DND-41 (cell line): Measurements from ENCODE around the gene SLC38A3.

Experiments used
- ATAC-seq: fragments of 200-7000 bp; cut with Tn5 transposase; 3 replicates; pipeline ENCODE4 v1.9.1; 2021; ENCODE audit warnings: low read depth; ENCODE audit not compliant: insufficient read depth
- DNase-seq: peaks from one replicate; pipeline ENCODE4 v3.0.0-alpha.2; 2020
- H2AFZ ChIP-seq: 2 replicates; pipeline ENCODE4 v1.6.0; 2012; ENCODE audit warnings: low read depth, low read length
- H3K27ac ChIP-seq: 2 replicates; pipeline ENCODE4 v1.5.1; 2012; ENCODE audit warnings: low read length, inconsistent platforms
- H3K27me3 ChIP-seq: fragments of 200-600 bp; sonication (generic); 2 replicates; pipeline ENCODE4 v1.6.0; 2012; ENCODE audit warnings: low read length, mild to moderate bottlenecking, inconsistent platforms; ENCODE audit not compliant: insufficient read depth, poor library complexity
- H3K36me3 ChIP-seq: 2 replicates; pipeline ENCODE4 v1.5.1; 2012; ENCODE audit warnings: low read length, inconsistent platforms; ENCODE audit not compliant: insufficient read depth
- H3K4me1 ChIP-seq: 2 replicates; pipeline ENCODE4 v1.5.1; 2012; ENCODE audit warnings: mild to moderate bottlenecking, low read length; ENCODE audit not compliant: insufficient read depth
- H3K4me2 ChIP-seq: 2 replicates; pipeline ENCODE4 v1.6.0; 2012; ENCODE audit warnings: mild to moderate bottlenecking, moderate library complexity, low read length, inconsistent platforms; ENCODE audit not compliant: insufficient read depth
- H3K4me3 ChIP-seq, 2 experiments: fragments of 200-600 bp in 1 of 2; shearing (Covaris generic) in 1 of 2; 2 replicates each; pipeline ENCODE4 v1.5.1; 2012 to 2016; ENCODE audit warnings: inconsistent platforms in 2 of 2, low read length in 2 of 2, mild to moderate bottlenecking in 2 of 2, low read depth in 1 of 2, moderate library complexity in 1 of 2
- H3K79me2 ChIP-seq: 2 replicates; pipeline ENCODE4 v1.6.0; 2012; ENCODE audit warnings: low read length, inconsistent platforms; ENCODE audit not compliant: insufficient read depth
- H3K9ac ChIP-seq: 2 replicates; pipeline ENCODE4 v1.6.0; 2012; ENCODE audit warnings: low read depth, mild to moderate bottlenecking, inconsistent platforms, low read length, moderate library complexity
- H3K9me3 ChIP-seq: 2 replicates; pipeline ENCODE4 v1.5.1; 2012; ENCODE audit warnings: low read length, moderate library complexity, mild to moderate bottlenecking, inconsistent platforms; ENCODE audit not compliant: insufficient read depth, severe bottlenecking
- H4K20me1 ChIP-seq: 2 replicates; pipeline ENCODE4 v1.6.0; 2012; ENCODE audit warnings: low read length; ENCODE audit not compliant: insufficient read depth
- EZH2 ChIP-seq: IDR thresholded peaks from 3 replicates; pipeline ENCODE4 v1.6.1; 2012; ENCODE audit warnings: borderline replicate concordance, low read depth, mild to moderate bottlenecking, moderate library complexity, low read length, inconsistent platforms; ENCODE audit not compliant: severe bottlenecking
- TF ChIP-seq, protein P1 (sequence below): IDR thresholded peaks from 2 replicates; pipeline ENCODE4 v1.5.1; 2012; ENCODE audit warnings: borderline replicate concordance, low read length, moderate library complexity, mild to moderate bottlenecking; ENCODE audit not compliant: poor library complexity, severe bottlenecking; ENCODE audit errors: extremely low read depth

Gene SLC38A3

DNA sequence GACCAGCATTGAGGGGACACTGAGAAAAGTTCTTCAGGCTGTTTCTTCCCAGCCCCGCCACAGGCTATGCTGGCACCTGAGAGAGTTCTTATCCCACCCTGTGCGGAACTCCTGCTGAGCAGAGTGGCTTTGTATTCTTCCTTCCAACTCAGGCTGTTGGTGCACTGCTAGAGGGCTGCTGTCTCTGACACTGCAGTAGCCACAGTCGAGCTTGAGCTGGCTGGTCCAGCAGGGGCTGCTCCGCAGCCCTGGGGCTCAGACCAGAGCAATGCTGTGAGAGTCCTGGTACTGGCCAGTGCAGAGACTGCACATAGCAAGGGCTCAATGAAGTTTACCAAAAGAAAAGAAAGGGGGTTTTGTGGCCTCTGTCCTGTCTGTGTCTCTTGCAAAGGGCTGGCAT, 34.6 kb downstream of the SLC38A3 start:
- peaks cover 52% of the 10 kb centered on the region for H3K4me1 ChIP-seq
- ATAC-seq (no peak), DNase-seq (no peak)
- no peak overlapping the region for H2AFZ ChIP-seq
- peaks cover 57% of the 10 kb centered on the region for H3K36me3 ChIP-seq
- H3K79me2 ChIP-seq = peaks cover 88% of the 10 kb centered on the region
- peak overlapping the region; percentile 15; the same call in 1 of the 2 replicates for H3K27ac ChIP-seq
- H3K9ac ChIP-seq = peak overlapping the region; percentile 79; the same call in 1 of the 2 replicates
- H3K4me3 ChIP-seq = no peak overlapping the region; a peak in 1 of 4 replicates
- H3K27me3 ChIP-seq = no peaks in the 10 kb centered on the region
- H3K4me2 ChIP-seq = peak overlapping the region; percentile 87
- TF ChIP-seq, protein P1, sequence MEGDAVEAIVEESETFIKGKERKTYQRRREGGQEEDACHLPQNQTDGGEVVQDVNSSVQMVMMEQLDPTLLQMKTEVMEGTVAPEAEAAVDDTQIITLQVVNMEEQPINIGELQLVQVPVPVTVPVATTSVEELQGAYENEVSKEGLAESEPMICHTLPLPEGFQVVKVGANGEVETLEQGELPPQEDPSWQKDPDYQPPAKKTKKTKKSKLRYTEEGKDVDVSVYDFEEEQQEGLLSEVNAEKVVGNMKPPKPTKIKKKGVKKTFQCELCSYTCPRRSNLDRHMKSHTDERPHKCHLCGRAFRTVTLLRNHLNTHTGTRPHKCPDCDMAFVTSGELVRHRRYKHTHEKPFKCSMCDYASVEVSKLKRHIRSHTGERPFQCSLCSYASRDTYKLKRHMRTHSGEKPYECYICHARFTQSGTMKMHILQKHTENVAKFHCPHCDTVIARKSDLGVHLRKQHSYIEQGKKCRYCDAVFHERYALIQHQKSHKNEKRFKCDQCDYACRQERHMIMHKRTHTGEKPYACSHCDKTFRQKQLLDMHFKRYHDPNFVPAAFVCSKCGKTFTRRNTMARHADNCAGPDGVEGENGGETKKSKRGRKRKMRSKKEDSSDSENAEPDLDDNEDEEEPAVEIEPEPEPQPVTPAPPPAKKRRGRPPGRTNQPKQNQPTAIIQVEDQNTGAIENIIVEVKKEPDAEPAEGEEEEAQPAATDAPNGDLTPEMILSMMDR = no peak
- TF ChIP-seq EZH2 = no peak
- H4K20me1 ChIP-seq = peaks cover 71% of the 10 kb centered on the region
- H3K9me3 ChIP-seq = no peaks in the 10 kb centered on the region

DNA sequence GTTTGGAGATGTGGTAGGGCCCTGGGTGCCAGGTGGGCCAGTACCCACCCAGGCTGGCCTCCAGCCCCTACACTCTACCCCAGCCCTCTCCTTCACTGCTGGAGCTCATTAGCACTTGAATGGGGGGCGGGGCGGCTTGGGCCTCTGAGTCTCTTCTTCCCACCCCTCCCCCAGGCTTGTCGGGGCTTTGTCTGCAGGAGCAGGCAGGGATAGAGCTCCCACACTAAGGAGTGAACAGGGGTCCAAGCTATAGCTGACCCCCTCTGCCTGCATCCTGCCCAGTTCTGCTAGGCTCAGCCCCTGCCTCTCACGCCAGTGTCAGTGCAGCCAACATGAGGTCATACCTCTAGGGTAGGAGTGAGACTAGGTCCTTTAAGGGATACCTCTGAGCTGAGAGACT, 36.1 kb downstream of the SLC38A3 start:
- H3K4me2 ChIP-seq = no peak overlapping the region
- peaks cover 83% of the 10 kb centered on the region for H4K20me1 ChIP-seq
- no peak for DNase-seq

DNA sequence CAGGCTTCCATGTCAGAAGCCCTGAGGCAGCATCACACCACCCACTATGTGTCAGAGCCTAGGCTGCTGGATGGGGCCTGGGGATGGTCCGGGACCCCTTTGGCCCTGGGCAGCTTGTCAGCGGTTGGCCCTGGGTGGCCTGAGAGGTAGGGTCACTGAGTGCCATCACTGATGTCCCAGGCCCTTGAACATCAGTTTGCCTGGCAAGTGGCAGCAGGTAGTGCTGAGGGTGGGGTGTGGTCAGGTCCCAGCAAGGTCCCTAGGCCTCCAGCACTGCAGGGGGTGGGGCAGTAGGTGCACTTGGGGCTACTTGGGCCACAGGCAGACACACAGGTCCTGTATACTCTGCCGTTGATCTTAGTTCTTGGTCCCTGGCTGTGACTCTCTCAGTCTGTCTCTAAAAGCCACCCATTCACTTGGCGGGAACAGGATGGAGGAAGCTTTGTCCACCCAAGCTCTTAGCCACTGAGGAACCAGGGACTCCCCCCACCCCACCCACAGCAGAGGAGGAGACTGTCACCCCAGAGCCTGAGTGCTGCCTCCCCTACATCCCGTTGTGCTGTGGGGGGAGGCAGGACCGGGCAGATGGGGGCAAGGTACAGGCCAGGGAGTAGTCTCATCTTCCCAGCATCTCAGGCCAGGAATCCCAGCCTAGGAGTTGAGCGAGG, 36.8 kb downstream of the SLC38A3 start:
- H3K9me3 ChIP-seq = no peaks in the 10 kb centered on the region
- H3K9ac ChIP-seq = no peak overlapping the region
- no peaks in the 10 kb centered on the region for H3K27me3 ChIP-seq
- DNase-seq (no peak), ATAC-seq (no peak)
- H2AFZ ChIP-seq = no peak overlapping the region
- H3K27ac ChIP-seq = no peak overlapping the region
- peaks cover 97% of the 10 kb centered on the region for H3K79me2 ChIP-seq
- H3K4me3 ChIP-seq = no peak overlapping the region
- peaks cover 64% of the 10 kb centered on the region for H3K36me3 ChIP-seq
- H3K4me2 ChIP-seq = no peak overlapping the region
- peaks cover 62% of the 10 kb centered on the region for H3K4me1 ChIP-seq
- TF ChIP-seq, protein P1 = no peak
- no peak for TF ChIP-seq EZH2
- H4K20me1 ChIP-seq = peaks cover 82% of the 10 kb centered on the region

More for the DNA sequence above, 36.1 kb downstream of the SLC38A3 start:
- H3K4me1 ChIP-seq = peaks cover 56% of the 10 kb centered on the region
- H3K27ac ChIP-seq = no peak overlapping the region
- no peak overlapping the region for H2AFZ ChIP-seq
- TF ChIP-seq EZH2 = no peak
- TF ChIP-seq, protein P1 = no peak
- no peak for ATAC-seq
- no peak overlapping the region for H3K9ac ChIP-seq
- no peak overlapping the region for H3K4me3 ChIP-seq
- H3K9me3 ChIP-seq = no peaks in the 10 kb centered on the region
- H3K36me3 ChIP-seq = peaks cover 61% of the 10 kb centered on the region
- no peaks in the 10 kb centered on the region for H3K27me3 ChIP-seq
- H3K79me2 ChIP-seq = peaks cover 97% of the 10 kb centered on the region
